Mucosa of gallbladder (tissue), 1 donor: ENCODE results near the gene UBAC2. TPM values are rescaled to one million over a fixed set of nuclear protein-coding genes. Genes with fewer than 3 reads are reported as not detected.
A peak's percentile ranks its signal among the peaks of the same experiment; 100 is the strongest.

Experiments used
- DNase-seq: peaks from one replicate; pipeline ENCODE4 v3.0.0-alpha.2; 2020; ENCODE audit warnings: low spot score
- total RNA-seq: library from RNA; stranded (reverse); gene quantifications from one replicate; pipeline ENCODE4 v1.2.1, GENCODE V29; 2021
- donor health status: DM: no; HTN: no; CAD: no.

Gene UBAC2
- total RNA-seq, 1 donor from 2014 or later: 65.8 TPM

DNA sequence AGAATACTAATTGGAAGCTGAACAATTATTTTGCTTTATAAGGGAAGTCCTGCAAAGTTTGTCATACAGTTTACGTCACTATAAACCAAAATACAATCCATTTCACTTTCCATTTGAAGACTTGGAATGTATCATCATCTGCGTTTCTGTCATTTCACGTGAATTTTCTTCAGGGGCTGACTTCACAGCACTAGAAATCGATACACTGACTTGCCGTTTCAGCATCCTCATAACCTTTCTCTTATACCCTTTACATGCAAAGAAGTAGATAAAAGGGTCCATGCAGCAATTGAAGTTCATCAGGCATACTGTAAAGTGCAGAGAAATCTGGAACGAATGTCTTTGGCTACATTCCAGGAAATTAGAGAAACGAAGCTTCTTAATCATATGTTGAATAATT, 94.3 kb downstream of the UBAC2 start:
- DNase-seq: no peak

DNA sequence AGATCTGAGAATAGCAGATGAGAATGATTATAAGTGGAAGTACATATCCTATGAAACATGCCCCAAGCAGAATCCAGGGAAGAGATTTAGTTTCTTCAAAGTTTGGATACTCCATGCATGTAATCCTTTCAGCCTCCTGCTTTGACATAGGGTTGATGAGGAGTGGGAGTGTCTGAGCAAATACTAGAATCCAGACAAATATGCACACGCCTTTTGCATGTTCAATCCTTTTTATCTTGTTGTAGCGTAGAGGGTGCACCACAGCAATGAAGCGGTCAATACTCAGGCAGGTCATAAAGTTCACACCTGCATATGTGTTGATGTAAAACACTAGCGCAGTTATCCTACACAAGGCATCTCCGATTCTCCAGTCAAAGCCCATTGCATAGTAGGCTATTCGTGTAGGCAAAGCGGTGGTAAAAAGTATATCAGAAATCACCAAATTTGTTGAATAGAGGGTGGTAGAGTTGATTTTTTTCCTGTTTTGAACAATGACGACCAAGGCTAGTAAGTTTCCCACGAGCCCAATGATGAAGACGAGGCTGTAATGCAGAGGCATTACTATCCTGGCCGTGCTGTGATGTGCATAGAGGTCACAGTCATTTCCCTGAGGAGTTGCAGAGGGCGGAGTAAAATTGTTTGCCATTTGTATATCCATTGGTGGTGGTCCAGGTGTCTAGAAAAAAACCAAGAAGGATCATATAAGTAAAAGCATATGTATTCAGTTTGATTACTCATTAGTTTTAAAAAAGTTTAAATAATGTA, 95.0 kb downstream of the UBAC2 start:
- no peak for DNase-seq

DNA sequence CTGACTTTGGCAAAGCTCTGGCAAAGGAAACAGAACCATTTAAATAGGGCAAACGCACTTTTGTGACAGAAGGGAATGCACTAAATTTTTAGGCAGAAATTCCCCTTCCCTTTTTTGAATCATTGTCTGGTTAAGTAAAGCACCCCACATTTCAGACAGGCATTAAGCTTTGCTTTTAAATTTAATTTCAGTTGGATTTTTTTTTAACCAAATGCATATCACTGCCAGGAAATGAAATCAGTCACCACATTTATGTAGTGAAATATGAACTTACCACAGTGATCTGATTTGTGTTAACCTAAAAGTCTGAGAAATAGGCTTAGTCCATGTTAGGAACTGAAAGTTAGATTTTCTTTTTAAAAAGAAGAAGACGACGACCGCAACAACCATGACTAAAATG, 95.7 kb downstream of the UBAC2 start:
- DNase-seq: no peak

DNA sequence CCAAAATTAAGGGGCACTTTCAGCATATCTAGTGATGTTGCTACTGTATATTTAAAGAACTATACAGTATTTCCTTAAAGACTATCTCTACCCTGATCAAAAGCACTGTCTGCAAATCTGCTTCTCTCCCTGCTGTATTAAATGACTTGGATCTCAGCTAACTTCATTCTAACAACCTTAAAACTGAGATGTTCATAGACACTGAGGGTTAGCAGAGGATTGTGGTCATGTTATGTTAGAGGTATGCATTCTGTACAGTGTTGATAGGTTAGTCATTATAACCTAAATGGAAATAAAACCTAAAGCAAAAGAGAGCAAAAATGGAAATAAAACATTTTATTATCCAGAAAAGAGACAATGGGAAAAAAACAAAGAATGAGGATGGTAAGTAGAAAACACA, 96.7 kb downstream of the UBAC2 start:
- DNase-seq: no peak

DNA sequence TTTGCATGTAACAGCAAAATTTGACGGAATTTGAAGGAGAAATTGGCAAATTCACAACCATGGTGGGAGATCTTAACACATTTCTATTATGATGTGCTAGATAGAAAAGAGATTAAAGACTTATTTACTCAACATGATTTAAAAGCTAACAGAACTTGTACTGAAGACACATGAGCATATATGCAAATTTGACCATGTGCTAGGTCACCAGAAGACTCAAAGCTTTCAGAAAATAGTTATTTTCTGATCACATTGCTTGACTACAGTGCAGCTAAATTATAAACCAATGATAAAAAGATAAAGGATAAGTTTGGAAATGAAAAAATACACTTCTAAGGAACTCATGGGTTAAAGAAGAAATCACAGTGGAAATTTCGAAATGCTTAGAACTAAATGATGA, 97.4 kb downstream of the UBAC2 start:
- DNase-seq: no peak

DNA sequence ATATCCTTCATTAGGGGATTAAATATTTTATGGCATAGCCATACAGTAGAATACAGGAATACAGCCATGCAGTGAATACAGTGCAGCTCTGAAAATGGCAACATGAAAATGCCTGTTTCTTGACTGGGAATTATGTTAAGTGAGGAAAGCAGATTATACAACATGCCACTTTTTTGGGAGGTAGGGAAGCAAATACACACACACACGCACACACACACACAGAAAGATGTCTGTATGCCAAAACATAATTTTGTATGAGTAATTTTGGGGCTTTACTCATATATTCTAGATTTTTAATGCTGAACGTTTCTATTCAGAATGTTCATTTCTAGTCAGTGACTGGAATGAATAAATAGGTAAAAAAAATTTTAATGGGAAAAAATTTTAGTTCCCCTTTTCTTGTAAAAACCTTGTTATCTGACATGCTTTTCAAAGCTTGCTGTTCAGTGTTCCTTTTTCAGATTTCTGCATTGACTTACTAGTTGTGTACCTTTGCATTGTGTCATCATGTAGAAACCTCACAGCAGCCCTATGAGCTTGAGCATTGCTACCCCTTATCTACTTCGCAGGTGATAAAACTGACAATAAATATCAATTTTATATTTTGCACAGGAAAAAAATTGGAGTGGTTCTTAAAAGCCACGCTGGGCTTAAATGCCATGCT, 98.7 kb downstream of the UBAC2 start:
- no peak for DNase-seq

DNA sequence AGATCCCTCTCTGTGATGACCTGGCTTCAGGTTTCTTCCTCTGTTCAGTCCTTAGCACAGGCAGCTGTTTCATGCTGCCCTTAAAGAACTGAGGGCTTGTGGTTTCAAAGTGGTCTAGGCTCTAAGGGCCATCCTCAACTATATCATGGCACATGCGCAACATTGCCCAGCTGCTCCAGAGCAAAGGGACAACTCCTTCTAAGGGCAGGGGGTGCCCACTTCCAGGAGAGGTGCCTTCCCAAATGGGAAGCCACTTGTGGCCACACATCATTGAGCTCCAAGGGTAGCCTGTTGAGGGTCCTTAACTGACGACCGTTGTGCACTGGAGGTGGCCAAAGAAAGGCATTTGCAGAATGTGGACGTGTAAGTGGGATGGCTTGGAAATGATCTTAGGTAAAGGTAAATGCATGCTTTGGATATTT, 99.3 kb downstream of the UBAC2 start:
- DNase-seq: no peak

DNA sequence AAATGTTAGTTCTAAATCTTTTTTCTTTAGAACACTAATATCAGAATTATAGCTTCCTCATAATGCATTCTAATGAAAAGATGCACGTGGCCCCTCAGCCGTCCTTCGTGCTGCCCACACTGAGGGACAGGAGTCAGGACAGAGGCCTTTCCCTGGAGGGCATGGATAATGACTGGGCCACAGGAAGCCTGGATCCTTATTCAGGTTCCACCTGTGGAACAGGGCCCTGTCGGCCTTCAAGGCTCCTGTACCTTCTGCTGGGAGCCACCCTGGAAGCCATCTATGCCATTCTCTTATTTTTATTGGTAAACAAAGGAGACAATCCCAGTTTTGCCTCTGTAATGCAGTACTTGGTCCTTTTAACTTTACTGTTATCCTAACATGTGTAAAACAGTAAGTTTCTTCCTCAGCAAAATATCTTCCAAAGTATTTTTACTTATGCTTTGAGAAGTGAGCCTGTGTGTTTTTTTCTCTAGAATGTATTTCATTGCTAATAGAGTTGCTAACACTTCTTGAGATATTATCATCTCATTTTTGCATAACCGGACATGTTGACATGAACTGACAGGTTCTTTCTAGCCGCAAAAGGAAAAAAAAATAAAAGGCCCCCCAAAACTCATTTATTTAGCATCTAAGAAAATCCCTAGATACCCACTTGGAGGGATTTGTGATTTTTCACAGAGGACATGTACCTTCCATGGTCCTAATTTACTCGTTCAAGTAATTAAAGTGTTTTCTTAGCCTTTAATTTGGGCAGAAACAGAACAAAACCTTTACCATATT, 100.6 kb downstream of the UBAC2 start:
- no peak for DNase-seq

DNA sequence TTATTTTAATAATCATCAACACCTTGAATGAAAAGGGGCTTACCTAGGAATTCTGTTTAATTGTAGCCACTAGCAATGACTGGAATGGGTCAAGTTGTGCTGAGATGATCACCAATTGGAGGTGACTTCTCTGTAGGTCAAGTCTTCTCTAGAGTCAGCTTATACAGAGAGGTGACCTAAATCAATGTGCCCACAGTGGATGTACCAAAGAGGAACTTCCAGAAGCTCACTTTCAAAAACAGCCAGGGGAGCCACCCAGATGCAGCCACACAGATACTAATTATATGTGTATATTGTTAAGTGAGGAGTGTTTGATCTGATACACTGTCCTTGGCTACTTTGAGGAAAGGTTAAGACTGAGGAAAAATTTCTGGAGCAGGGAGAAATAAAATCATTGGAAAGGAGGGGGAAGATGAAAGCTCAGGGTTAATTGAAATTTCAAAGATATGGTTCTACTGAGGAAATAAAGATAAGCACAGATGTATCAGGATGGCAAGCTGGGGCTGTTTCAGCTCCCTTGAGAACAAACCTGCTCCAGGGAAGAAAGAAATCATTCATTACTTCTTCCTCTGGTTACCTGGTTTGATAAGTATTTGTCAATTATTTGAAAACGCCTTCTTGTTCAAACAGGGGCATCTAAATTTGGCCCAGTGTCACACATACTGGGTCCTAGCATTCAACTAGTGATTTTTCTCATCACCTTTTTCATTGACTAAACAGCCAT, 101.4 kb downstream of the UBAC2 start:
- DNase-seq: no peak

DNA sequence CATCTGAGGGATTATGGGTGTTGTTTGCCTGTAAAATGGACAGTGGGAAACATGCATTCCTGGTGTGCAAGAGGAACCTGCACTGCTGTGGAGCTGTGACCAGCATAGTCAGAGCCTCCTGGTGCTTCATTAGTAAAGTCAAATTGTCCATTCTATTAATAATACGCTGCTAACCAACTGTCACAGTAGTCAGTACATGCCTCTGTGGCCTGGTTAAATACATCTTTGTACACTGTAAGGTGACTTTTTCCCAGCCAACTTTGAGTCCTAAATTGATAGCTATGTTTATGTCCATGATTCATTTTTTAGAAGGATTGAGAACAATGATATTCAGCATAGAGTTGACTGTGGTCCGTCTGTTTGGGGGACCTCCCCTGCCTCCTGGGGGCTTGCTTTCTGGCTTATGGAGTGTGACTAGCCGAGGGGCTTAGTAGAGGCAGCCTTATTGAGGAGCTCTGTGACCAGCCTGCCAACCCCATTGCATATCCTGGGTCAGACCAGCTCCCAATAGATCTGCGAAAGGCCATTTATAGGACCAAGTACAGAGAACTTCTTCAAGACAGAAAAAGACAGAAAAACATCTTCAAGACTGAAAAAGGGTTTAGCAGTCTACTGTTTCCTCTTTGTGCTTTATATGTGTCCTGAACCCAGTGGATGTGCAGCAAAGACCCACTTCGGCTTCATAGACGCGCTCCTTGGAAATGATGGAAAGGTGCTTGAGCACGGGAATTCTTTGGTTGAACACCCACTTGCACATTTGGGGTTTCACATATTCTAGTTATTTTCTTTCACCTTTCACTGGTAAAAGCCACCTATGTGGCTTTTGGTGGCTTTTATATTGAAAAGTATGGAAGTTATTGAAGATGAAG, 102.2 kb downstream of the UBAC2 start:
- DNase-seq: no peak

DNA sequence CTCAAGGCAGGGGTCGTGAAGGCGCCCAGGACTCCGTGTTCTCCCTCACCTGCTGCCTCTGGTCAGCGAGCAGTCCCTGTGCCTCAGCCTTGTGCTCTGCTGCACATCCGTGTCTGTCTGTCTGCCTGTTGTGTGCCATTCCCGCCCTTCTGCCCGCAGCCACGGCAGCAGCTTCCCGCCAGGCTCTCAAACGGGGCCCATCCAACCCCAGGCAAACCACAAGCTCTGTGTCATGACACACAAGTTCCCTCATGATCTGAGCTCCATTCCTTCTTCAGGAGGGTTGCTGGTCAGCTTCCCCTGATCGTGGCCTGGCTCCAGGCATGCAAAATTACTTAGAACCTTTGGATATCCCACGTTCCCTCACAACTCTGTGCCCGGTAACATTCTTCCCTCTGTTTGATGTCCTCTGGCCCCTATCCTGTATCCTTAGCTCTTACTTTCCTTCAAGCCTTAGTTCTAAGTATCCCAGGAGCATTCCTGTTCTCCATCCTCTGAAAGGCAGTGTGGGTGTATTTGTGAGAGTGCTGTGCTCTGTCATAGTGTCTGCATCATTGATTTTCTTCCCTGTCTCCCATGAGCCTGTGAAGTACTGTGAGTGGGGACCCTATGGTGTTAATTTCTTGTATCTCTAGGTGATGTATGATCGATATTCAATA, 103.3 kb downstream of the UBAC2 start:
- DNase-seq: peak; percentile 26

DNA sequence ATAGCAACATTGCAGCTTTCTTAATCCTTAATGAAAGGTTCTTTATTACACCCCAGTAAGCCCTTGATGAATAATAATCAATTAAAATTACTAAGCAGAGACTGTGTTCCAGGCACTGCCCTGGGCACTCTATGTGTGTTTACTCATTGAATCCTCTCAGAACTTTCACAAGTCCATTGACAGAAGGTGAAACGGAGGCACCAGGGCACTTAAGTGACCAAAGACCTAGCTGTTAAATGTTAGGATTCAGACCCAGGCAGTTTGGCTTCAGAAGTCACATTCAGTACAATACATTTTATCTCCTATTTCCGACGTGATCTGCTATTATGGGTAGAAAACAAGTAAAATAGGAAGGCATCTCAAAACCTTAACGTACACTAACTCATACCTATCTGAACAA, 103.9 kb downstream of the UBAC2 start:
- DNase-seq: no peak

DNA sequence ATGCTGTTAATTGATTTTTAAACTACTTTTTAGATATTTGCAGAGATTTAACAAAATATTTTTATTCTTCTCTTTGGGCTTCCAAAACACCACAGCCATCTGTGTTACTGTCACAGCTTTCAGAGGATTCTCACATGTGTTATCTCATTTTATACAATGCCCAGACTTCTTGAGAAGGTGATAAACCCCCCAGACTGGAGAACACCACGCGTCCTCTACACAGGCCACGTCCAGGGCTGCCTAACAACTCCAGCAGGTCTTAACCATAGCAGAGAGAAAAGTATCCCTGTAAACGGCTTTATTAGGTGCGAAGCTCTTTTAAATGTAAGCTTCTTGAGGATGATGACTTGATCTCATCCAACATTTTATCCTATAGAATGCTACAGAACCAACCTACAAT, 104.5 kb downstream of the UBAC2 start:
- DNase-seq: no peak

DNA sequence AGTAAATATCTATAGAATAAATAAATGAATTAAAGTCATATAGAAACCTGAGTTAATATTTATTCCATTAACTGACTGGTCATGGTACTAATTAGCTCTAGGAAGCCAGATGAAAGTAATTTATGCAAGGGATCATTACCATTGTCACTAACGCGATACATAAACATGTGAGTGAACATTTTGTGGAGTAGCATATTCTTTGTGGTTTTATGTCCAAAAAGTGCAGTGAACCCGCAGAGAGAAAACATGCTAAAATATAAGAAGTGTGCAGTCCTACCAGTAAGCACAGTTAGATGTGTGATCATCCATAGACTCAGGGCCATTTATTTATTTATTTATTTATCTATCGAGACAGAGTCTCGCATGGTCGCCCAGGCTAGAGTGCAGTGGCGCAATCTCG, 104.9 kb downstream of the UBAC2 start:
- DNase-seq: no peak

DNA sequence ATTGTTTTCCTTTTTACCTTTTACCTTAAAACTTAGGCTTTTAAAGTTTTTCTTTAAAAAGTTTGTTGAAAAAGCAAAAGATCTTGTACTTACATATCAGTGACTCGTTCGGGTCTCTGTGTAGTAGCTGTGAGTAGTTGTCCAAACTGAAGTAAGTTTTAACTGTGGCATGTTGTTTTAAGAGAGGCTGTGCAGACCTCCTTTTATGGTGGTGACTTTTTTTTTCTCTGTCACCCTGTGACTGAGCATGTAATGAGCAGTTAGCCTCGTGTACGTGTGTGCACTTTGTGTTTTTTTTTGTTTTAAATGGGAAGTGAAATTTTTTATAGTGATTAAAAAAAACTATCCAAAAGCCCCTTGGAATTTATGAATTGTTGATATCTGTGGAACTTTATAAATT, 106.6 kb downstream of the UBAC2 start, which contains the start of gene GPR183:
GPR183 (minus strand) TSS at position 153 of the 400 bp plus-strand sequence. CDS start 11,254 bp downstream, outside the sequence.
- peak; percentile 29 for DNase-seq

DNA sequence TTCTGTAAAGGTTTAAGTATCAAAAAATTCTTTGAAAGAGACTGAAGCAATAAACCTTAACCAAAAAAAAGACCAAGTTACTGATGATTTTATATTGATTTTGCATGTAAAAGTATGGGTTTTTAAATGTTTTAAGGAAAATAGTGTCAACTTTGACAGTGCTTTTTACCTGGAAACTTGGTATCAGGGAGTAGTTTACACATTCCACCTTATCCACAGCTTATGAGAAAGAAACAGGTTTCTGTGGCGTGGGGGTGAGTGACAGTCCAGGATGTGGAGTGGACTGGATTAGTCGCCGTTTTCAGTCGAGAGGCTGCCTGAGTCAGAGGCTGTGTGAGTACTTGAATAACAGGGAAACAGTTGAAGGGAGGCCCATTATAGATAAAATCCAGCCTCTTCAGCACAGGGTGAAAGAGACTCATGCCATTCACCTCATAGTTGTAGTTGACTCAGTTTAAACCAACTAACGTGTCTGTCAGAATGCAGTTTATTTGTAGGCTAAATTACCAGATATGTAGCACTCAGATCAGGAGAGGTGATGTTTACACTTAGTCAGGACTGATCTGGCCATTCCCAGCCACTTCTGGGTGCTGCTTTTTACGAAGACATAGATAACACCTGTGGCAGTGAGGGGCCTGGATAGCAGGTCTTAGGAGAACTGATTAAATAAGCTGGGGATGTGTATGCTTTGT, 107.1 kb downstream of the UBAC2 start:
- no peak for DNase-seq

DNA sequence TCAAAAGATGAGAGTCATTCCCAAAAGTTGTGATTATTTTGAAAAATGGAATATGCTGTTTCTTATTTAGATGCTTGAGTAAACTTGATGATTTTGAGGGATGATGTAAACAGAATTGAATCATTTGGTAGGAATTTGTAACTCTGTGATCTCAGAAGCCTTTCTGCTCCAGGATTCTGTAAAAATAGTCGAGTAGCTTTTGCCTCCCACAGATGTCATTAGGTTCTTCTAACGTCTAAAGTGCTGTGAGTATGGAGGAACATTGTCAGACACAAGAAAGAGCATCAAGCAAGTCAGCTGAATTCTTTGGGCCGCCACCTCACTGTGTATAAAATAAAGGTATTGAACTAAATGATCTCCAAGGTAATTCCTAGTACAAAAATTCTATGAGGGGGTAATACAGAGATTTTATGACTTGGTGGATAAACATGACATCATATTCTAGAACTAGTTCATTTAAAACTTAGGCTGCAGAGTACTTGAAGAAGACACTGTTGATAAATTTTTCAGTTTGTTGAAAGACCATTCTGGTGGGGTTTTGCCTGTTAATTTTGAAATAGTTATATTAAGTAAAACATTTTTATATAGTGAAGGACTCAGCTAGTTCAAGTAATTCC, 107.9 kb downstream of the UBAC2 start:
- no peak for DNase-seq

DNA sequence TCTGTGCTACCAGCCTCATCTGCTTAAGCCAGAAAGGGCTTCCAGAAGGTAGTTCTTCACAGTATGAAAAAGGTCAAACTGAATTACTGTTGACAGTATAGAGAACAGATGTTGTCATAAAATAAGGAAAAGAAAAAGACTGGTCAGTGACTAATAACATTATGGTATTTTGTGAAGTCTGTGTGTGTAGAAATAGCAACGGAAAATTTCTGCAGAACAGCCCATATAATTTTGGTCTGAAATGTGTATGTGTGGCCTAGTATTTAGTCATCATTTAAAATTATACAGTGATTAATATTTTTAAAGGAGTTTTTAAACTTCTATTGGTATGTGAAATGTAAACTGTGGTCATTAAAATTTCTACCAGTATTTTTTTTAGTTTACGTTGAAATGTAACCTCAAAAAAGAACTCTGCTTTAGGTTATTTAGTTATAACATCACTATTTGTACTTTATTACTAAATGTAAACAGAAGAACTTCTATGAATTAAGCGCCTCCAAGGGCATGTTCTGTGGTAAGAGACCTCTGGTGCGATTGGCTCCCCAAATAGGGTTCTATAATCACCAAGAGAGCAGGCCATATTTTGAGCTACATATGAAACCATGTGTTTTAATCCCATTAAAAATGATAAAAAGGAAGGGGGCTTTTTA, 109.9 kb downstream of the UBAC2 start:
- DNase-seq: no peak

DNA sequence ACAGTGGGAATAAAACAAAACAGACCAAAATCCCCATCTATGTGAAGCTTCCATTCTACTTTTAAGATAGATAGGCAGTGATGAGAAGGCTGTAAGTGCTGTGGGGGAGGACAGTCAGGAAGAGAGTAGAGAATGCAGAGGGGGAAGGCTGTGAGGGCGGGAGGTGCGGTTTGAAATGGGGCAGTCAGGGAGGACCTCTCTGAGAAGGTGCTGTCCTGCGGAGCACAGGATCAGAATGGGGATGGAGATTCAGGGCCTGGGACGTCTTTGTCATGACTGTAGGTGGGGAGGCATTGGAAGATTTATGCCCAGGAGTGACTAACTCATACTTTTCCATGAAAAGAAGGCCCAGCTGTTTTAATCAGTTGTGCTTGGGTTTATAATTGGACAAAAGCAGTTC, 110.5 kb downstream of the UBAC2 start:
- DNase-seq: no peak
